Skin epidermis (tissue), 12 donors: ENCODE data around the gene WDR18.

Source experiments
- H3K27ac ChIP-seq, 21 experiments: fragments of 200-600 bp; sonication (generic) in 11 of 21; one replicate each; pipeline ENCODE4 v1.5.0; 2020; ENCODE audit warnings: mild to moderate bottlenecking in 3 of 21, inconsistent platforms in 2 of 21, moderate library complexity in 2 of 21
- H3K4me3 ChIP-seq, 7 experiments: fragments of 200-600 bp; sonication (generic) in 2 of 7; one replicate each; pipeline ENCODE4 v1.5.0; 2020; ENCODE audit warnings: inconsistent platforms in 2 of 7, mild to moderate bottlenecking in 2 of 7, moderate library complexity in 1 of 7

The WDR18 gene

GRCh38 chr19:988081-988480 lies 3.9 kb downstream of the WDR18 start:
- no peak overlapping the region for H3K27ac ChIP-seq
- no peak overlapping the region for H3K4me3 ChIP-seq

GRCh38 chr19:988510-988909 lies 4.4 kb downstream of the WDR18 start:
- Histone ChIP-seq H3K4me3 (no peak overlapping the region), H3K27ac (no peak overlapping the region)

GRCh38 chr19:989381-990081 lies 5.4 kb downstream of the WDR18 start:
- no peak overlapping the region for H3K27ac ChIP-seq
- no peak overlapping the region for H3K4me3 ChIP-seq

- Histone ChIP-seq H3K27ac (no peak overlapping the region), H3K4me3 (no peak overlapping the region)
Observed at GRCh38 chr19:990119-990571, 6.0 kb downstream of the WDR18 start.

GRCh38 chr19:990746-991145 lies 6.6 kb downstream of the WDR18 start:
- Histone ChIP-seq H3K27ac (no peak overlapping the region), H3K4me3 (no peak overlapping the region)

- no peak overlapping the region for H3K4me3 ChIP-seq
- H3K27ac ChIP-seq, result no peak overlapping the region
Observed at GRCh38 chr19:991174-991931, 7.2 kb downstream of the WDR18 start.

GRCh38 chr19:991932-992669 lies 8.0 kb downstream of the WDR18 start:
- H3K27ac ChIP-seq, result no peak overlapping the region

GRCh38 chr19:992670-993055 lies 8.5 kb downstream of the WDR18 start:
- H3K27ac ChIP-seq, result no peak overlapping the region
- no peak overlapping the region for H3K4me3 ChIP-seq

More at GRCh38 chr19:991932-992669, 8.0 kb downstream of the WDR18 start:
- H3K4me3 ChIP-seq, result no peak overlapping the region

GRCh38 chr19:993361-993830 lies 9.3 kb downstream of the WDR18 start:
- H3K27ac ChIP-seq, result no peak overlapping the region
- H3K4me3 ChIP-seq, result no peak overlapping the region

- no peak overlapping the region for H3K4me3 ChIP-seq
- H3K27ac ChIP-seq, result no peak overlapping the region
Observed at GRCh38 chr19:993831-994393, 9.8 kb downstream of the WDR18 start.

GRCh38 chr19:994516-994915 lies 10.4 kb downstream of the WDR18 start:
- Histone ChIP-seq H3K27ac (no peak overlapping the region), H3K4me3 (no peak overlapping the region)

- no peak overlapping the region for H3K27ac ChIP-seq
Observed at GRCh38 chr19:995051-995827, 11.1 kb downstream of the WDR18 start.

GRCh38 chr19:996051-996838 lies 12.1 kb downstream of the WDR18 start:
- Histone ChIP-seq H3K27ac (no peak overlapping the region), H3K4me3 (peak overlapping the region in 1 of 7 experiments; percentile 0)

More at GRCh38 chr19:995051-995827, 11.1 kb downstream of the WDR18 start:
- H3K4me3 ChIP-seq, result no peak overlapping the region

- no peak overlapping the region for H3K4me3 ChIP-seq
- H3K27ac ChIP-seq, result no peak overlapping the region
Observed at GRCh38 chr19:998064-998463, 13.9 kb downstream of the WDR18 start.

GRCh38 chr19:999379-999719 lies 15.2 kb downstream of the WDR18 start:
- no peak overlapping the region for H3K4me3 ChIP-seq

GRCh38 chr19:1000095-1000494 lies 15.9 kb downstream of the WDR18 start, which contains the start of gene GRIN3B:
Gene GRIN3B, plus strand, starts transcription at chr19:1000419. Its CDS starts 19 bp downstream, at chr19:1000438.
- peak within 1 kb of the TSS in 3 of 7 experiments; percentile 9 to 22 (median 22) for H3K4me3 ChIP-seq

More at GRCh38 chr19:999379-999719, 15.2 kb downstream of the WDR18 start:
- no peak overlapping the region for H3K27ac ChIP-seq

GRCh38 chr19:1000591-1001537 lies 16.7 kb downstream of the WDR18 start:
- Histone ChIP-seq H3K4me3 (peak overlapping the region in 2 of 7 experiments; percentile 9 to 22), H3K27ac (no peak overlapping the region)

More at GRCh38 chr19:1000095-1000494, 15.9 kb downstream of the WDR18 start, which contains the start of gene GRIN3B:
- H3K27ac ChIP-seq, result no peak within 1 kb of the TSS
